Thyroid gland (tissue), 4 donors: ENCODE measurements around the gene COL18A1. TPM values are rescaled to one million over a fixed set of nuclear protein-coding genes. Genes with fewer than 3 reads are reported as not detected.

Source experiments
- DNase-seq, 2 donors: peaks; one replicate each; pipeline ENCODE4 v3.0.0-alpha.2; 2019
- H3K27ac ChIP-seq, 3 donors: fragments of 200-600 bp; sonication (generic); 1 replicate in 2 of 3; 2 replicates in 1 of 3; pipeline ENCODE4 v1.5.1; 2016 to 2019; ENCODE audit warnings: mild to moderate bottlenecking in 1 of 3, moderate library complexity in 1 of 3
- H3K27me3 ChIP-seq: fragments of 200-600 bp; sonication (generic); one replicate; pipeline ENCODE4 v1.5.1; 2019
- H3K36me3 ChIP-seq, 2 donors: fragments of 200-600 bp; sonication (generic); one replicate each; pipeline ENCODE4 v1.5.1; 2016 to 2019
- H3K4me1 ChIP-seq, 2 donors: fragments of 200-600 bp; sonication (generic); one replicate each; pipeline ENCODE4 v1.5.1; 2017 to 2019
- H3K4me3 ChIP-seq, 3 donors: fragments of 200-600 bp; sonication (generic); replicated peaks in 1 of 3; 1 replicate in 2 of 3; 2 replicates in 1 of 3; pipeline ENCODE4 v1.5.1; 2016; ENCODE audit warnings: mild to moderate bottlenecking in 1 of 3
- H3K9me3 ChIP-seq: fragments of 200-600 bp; sonication (generic); one replicate; pipeline ENCODE4 v1.5.1; 2017
- POLR2A ChIP-seq, 2 donors: fragments of 450-650 bp; IDR thresholded peaks; one replicate each; pipeline ENCODE4 v1.6.1; 2017; ENCODE audit warnings: antibody characterized with exemption in 2 of 2, mild to moderate bottlenecking in 2 of 2, moderate library complexity in 1 of 2
- WGBS, 2 donors: methylation state at CpG; one replicate each; pipeline ENCODE4 v1.1.5; 2017; 5-methylcytosine and 5-hydroxymethylcytosine counted together
- intact Hi-C: fragments of 100-400 bp; cut with DNase I; formaldehyde crosslinking; loops from one replicate; pipeline ENCODE4 v1.15.1; 2023
- total RNA-seq, 4 donors: library from RNA; depleted of rRNA; stranded (reverse); fragments of >200 nt; gene quantifications; one replicate each; pipeline ENCODE4 v1.2.3, GENCODE V29; 2016
- TF ChIP-seq, protein P1 (sequence below), 6 experiments: fragments of 200-600 bp in 3 of 6; fragments of 450-650 bp in 3 of 6; sonication (generic) in 3 of 6; IDR thresholded peaks; one replicate each; pipeline ENCODE4 v1.5.1; 2016 to 2019; ENCODE audit warnings: antibody characterized with exemption in 6 of 6, mild to moderate bottlenecking in 2 of 6, inconsistent platforms in 1 of 6, moderate library complexity in 1 of 6

COL18A1 gene
- total RNA-seq, 4 donors from 2014 or later = 105 to 264 (median 238) TPM

DNA sequence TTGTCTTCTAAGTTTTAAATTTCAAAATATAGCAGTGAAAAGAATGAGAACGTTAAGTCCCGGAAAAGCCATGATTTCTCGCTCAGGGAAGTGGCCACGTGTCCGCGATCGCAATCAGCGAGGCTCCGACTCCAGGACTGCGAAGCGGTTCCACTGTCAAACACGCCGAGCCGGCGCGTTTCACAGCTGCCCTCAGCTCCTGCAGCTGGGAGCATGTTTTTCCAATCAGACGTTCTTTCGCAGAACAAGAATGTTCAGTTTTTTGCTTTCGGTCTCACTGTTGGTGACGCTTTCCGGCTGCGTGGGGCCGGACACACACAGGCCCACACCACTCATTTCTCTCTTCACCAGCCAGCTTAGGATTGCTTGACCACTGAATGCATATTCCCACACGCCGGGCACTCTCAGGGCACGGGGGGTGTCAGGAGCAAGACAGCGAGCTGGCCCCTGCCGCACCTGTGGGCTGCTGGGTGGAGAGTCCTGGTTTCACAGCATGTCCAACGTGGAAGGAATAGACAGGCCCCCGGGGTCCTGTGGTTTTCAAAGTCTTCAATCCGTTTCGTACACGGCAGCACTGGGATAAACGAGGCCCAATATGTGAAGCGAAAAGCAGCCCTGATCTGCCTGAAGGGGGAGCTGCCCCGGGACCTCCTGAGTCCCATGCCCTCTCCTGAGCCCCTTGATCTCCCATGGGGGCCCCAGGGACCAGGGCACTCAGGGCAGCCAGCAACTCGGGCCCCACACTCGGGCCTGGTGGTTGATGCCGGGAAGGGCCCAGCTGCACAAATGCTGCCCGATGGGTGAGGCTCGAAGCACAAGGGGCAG, 47.3 kb upstream of the COL18A1 start:
- Histone ChIP-seq H3K4me3 (no peak overlapping the region), H3K4me1 (peaks cover 0 to 24% of the 10 kb centered on the region in 2 donors), H3K36me3 (no peaks in the 10 kb centered on the region), H3K9me3 (no peaks in the 10 kb centered on the region), H3K27ac (peak overlapping the region; percentile 39 to 71 (median 60)), H3K27me3 (no peaks in the 10 kb centered on the region)
- TF ChIP-seq, protein P1, sequence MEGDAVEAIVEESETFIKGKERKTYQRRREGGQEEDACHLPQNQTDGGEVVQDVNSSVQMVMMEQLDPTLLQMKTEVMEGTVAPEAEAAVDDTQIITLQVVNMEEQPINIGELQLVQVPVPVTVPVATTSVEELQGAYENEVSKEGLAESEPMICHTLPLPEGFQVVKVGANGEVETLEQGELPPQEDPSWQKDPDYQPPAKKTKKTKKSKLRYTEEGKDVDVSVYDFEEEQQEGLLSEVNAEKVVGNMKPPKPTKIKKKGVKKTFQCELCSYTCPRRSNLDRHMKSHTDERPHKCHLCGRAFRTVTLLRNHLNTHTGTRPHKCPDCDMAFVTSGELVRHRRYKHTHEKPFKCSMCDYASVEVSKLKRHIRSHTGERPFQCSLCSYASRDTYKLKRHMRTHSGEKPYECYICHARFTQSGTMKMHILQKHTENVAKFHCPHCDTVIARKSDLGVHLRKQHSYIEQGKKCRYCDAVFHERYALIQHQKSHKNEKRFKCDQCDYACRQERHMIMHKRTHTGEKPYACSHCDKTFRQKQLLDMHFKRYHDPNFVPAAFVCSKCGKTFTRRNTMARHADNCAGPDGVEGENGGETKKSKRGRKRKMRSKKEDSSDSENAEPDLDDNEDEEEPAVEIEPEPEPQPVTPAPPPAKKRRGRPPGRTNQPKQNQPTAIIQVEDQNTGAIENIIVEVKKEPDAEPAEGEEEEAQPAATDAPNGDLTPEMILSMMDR (IDR thresholded peaks at IDR 0.05) = no peak
- TF ChIP-seq POLR2A (IDR thresholded peaks at IDR 0.05) = no peak
- peak; percentile 71 to 76 for DNase-seq
- intact Hi-C loops = no loop called here
- 46 to 54% methylated on average over 38 to 41 of the region's 41 CpGs for WGBS, 2 donors

DNA sequence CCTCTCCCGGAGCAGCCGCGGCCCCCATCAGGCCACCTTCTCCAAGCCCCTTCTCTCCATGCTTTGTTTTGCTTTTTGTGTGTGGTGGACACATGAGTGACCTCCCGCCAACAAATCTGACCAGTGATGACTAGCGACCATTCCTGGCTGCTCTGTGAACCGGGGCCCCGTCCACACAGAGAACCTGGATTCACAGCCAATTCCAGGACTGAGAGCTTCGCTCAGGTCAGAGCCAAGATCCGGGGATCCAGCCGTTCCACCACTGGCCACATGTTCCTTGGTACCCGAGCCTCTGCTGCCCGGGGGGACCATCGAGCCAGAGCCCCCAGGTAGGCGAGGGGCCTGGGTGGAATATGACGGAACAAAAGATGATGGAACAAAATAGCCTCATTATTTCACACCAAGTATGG, 46.7 kb upstream of the COL18A1 start:
- no peaks in the 10 kb centered on the region for H3K36me3 ChIP-seq
- WGBS, 2 donors = 93 to 96% methylated on average over 15 of the region's 15 CpGs
- no peaks in the 10 kb centered on the region for H3K27me3 ChIP-seq
- H3K27ac ChIP-seq = peak overlapping the region in 2 of 3 donors; percentile 60 to 71
- H3K9me3 ChIP-seq = no peaks in the 10 kb centered on the region
- no peak overlapping the region for H3K4me3 ChIP-seq
- no peak for TF ChIP-seq POLR2A (IDR thresholded peaks at IDR 0.05)
- TF ChIP-seq, protein P1 (IDR thresholded peaks at IDR 0.05) = no peak
- no peak for DNase-seq
- H3K4me1 ChIP-seq = peaks cover 0 to 24% of the 10 kb centered on the region in 2 donors
- intact Hi-C loops = no loop called here

DNA sequence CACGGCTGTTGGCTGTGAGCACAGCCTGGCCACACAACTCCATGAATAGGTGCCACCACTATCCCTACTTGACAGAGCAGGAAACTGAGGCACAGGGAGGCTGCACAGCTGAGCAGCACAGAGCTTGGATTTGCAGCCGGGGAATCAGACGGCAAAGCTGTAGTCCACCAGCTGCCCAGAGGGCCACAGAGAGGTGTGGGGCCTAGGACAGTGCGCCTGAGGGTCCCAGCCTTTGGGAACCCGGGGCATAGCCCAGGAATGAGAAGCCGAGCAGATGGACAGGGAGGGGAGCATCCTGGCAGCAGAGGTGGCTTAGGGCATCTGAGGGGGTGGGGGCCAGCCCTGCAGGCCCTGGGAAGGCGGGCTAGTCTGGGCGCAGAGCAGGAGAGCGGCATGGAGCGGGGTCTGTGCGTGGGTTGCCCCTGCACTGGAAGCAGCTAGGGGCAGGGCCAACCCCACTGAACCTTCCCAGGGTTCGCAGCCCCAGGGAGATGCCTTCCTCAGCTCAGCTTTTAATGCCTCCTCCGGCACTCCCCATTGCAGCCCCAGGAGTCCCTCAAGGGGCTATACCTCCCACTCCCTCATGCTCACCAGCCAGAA, 46.2 kb upstream of the COL18A1 start:
- Histone ChIP-seq H3K27me3 (no peaks in the 10 kb centered on the region), H3K4me1 (peaks cover 0 to 28% of the 10 kb centered on the region in 2 donors), H3K27ac (peak overlapping the region in 1 of 3 donors; percentile 60), H3K9me3 (no peaks in the 10 kb centered on the region), H3K4me3 (no peak overlapping the region), H3K36me3 (no peaks in the 10 kb centered on the region)
- WGBS, 2 donors = 95 to 98% methylated on average over 13 of the region's 13 CpGs
- DNase-seq = no peak
- TF ChIP-seq POLR2A (IDR thresholded peaks at IDR 0.05) = no peak
- TF ChIP-seq, protein P1 (IDR thresholded peaks at IDR 0.05) = no peak
- intact Hi-C loops = no loop called here

DNA sequence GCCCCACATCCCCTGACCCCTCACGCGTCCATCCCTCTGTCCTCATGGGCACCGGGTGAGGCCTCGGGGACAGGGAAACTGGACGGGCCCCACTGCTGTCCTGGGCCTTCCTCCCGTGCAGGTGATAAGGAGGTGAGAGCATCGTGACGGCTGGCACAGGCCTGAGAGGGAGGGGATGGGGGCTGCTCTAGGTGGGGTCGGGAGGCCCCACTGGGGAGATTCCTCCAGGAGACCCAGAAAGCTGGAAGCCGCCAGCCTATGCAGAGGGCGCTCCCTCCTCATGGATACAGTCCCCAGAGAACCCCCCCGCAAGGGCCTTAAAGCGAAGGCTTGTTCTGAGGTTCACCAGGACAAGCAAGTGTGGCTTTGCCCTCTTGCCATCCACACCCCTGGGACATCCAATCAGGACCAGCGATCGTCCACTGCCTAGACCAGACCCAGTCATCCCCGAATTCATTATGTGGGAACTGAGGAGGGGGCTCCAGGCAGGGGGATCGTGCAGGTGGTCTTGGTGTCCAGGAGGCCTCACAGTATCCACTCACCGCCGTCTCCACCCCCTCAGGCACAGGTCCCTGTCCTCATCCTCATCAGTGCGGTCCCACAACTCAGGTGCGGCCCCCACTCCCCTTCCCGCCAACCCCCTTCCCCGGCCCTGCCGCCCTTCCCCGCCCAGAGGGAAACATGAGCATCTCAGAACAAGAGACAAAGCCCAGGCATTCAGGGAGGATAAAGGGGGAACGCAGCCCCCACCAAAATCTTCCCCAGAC, 45.3 kb upstream of the COL18A1 start:
- no peak for DNase-seq
- TF ChIP-seq, protein P1 (IDR thresholded peaks at IDR 0.05) = no peak
- TF ChIP-seq POLR2A (IDR thresholded peaks at IDR 0.05) = no peak
- no peak overlapping the region for H3K4me3 ChIP-seq
- intact Hi-C loops = no loop called here
- H3K4me1 ChIP-seq = peaks cover 0 to 37% of the 10 kb centered on the region in 2 donors
- no peaks in the 10 kb centered on the region for H3K27me3 ChIP-seq
- no peak overlapping the region for H3K27ac ChIP-seq
- no peaks in the 10 kb centered on the region for H3K9me3 ChIP-seq
- WGBS, 2 donors = 87 to 97% methylated on average over 16 to 25 of the region's 26 CpGs
- H3K36me3 ChIP-seq = no peaks in the 10 kb centered on the region
